Tibial artery (tissue), 4 donors: ENCODE measurements around the gene VAT1L.

ENCODE experiments used
- DNase-seq, 2 donors: peaks; one replicate each; pipeline ENCODE4 v3.0.0-alpha.2; 2019
- H3K27ac ChIP-seq, 2 donors: fragments of 200-600 bp; sonication (generic) in 1 of 2; 1 replicate in 1 of 2; 2 replicates in 1 of 2; pipeline ENCODE4 v1.5.1; 2018 to 2019; ENCODE audit warnings: mild to moderate bottlenecking in 1 of 2
- H3K27me3 ChIP-seq, 2 donors: fragments of 200-600 bp; sonication (generic) in 1 of 2; one replicate each; pipeline versions ENCODE4 v1.5.1 to v1.6.0; 2016 to 2019
- H3K36me3 ChIP-seq, 3 donors: fragments of 200-600 bp; sonication (generic) in 2 of 3; one replicate each; pipeline ENCODE4 v1.5.1; 2016 to 2019; ENCODE audit warnings: mild to moderate bottlenecking in 2 of 3
- H3K4me1 ChIP-seq, 4 donors: fragments of 200-600 bp; sonication (generic) in 2 of 4; 1 replicate in 3 of 4; 2 replicates in 1 of 4; pipeline ENCODE4 v1.5.1; 2016 to 2019
- H3K4me3 ChIP-seq, 2 donors: fragments of 200-600 bp; sonication (generic) in 1 of 2; 1 replicate in 1 of 2; 2 replicates in 1 of 2; pipeline ENCODE4 v1.5.1; 2018 to 2019; ENCODE audit warnings: mild to moderate bottlenecking in 2 of 2
- H3K9me3 ChIP-seq, 3 donors: fragments of 200-600 bp; sonication (generic) in 1 of 3; one replicate each; pipeline ENCODE4 v1.5.1; 2016 to 2019
- CTCF ChIP-seq, 2 experiments: fragments of 200-600 bp in 1 of 2; fragments of 450-650 bp in 1 of 2; IDR thresholded peaks; one replicate each; pipeline ENCODE4 v1.5.1; 2017 to 2019; ENCODE audit warnings: antibody characterized with exemption in 2 of 2, mild to moderate bottlenecking in 1 of 2, moderate library complexity in 1 of 2
- intact Hi-C: fragments of 100-400 bp; cut with DNase I; formaldehyde crosslinking; loops from one replicate; pipeline ENCODE4 v1.15.0; 2023; ENCODE audit warnings: low total_unique reads

The VAT1L gene

GRCh38 chr16:77784441-77785372 is 3.7 kb upstream of the VAT1L start:
- TF ChIP-seq CTCF (IDR thresholded peaks at IDR 0.05) = peak in 1 of 2 experiments; percentile 9
- H3K4me1 ChIP-seq = peaks cover 0 to 24% (median 14%) of the 10 kb centered on the region in 4 donors
- no peak overlapping the region for H3K4me3 ChIP-seq
- no peak for DNase-seq
- H3K36me3 ChIP-seq = no peaks in the 10 kb centered on the region
- no peak overlapping the region for H3K27ac ChIP-seq
- intact Hi-C loops = loop anchor here (10.0 kb wide), 1 partner anchor 60 kb away; the partner anchor contains the start of gene NUDT7
- H3K9me3 ChIP-seq = no peaks in the 10 kb centered on the region
- peaks cover 0 to 24% of the 10 kb centered on the region in 2 donors for H3K27me3 ChIP-seq

GRCh38 chr16:77785373-77785764 is 3.0 kb upstream of the VAT1L start:
- no peak for TF ChIP-seq CTCF (IDR thresholded peaks at IDR 0.05)
- no peak for DNase-seq
- Histone ChIP-seq H3K4me1 (peaks cover 0 to 22% (median 14%) of the 10 kb centered on the region in 4 donors), H3K9me3 (no peaks in the 10 kb centered on the region), H3K27ac (no peak overlapping the region), H3K36me3 (no peaks in the 10 kb centered on the region), H3K27me3 (peaks cover 0 to 26% of the 10 kb centered on the region in 2 donors), H3K4me3 (no peak overlapping the region)
- intact Hi-C loops = loop anchor here (10.0 kb wide), 1 partner anchor 61 kb away; the partner anchor contains the start of gene NUDT7

- no peak for TF ChIP-seq CTCF (IDR thresholded peaks at IDR 0.05)
- DNase-seq = no peak
- intact Hi-C loops = loop anchor here (10.0 kb wide), 1 partner anchor 62 kb away; the partner anchor contains the start of gene NUDT7
- Histone ChIP-seq H3K9me3 (no peaks in the 10 kb centered on the region), H3K27me3 (peaks cover 0 to 26% of the 10 kb centered on the region in 2 donors), H3K4me3 (no peak overlapping the region), H3K27ac (no peak overlapping the region), H3K36me3 (no peaks in the 10 kb centered on the region), H3K4me1 (peaks cover 0 to 21% (median 13%) of the 10 kb centered on the region in 4 donors)
Observed at GRCh38 chr16:77786186-77786847, 2.0 kb upstream of the VAT1L start.

- no peak overlapping the region for H3K27ac ChIP-seq
- H3K4me1 ChIP-seq = peaks cover 0 to 21% (median 13%) of the 10 kb centered on the region in 4 donors
- DNase-seq = no peak
- no peaks in the 10 kb centered on the region for H3K9me3 ChIP-seq
- peaks cover 0 to 26% of the 10 kb centered on the region in 2 donors for H3K27me3 ChIP-seq
- intact Hi-C loops = loop anchor here (10.0 kb wide), 1 partner anchor 63 kb away; the partner anchor contains the start of gene NUDT7
- no peak overlapping the region for H3K4me3 ChIP-seq
- H3K36me3 ChIP-seq = no peaks in the 10 kb centered on the region
- TF ChIP-seq CTCF (IDR thresholded peaks at IDR 0.05) = no peak
Observed at GRCh38 chr16:77787452-77787851, 912 bp upstream of the VAT1L start.

- H3K27me3 ChIP-seq = peaks cover 0 to 26% of the 10 kb centered on the region in 2 donors
- H3K4me3 ChIP-seq = peak overlapping the region; percentile 63 to 83
- DNase-seq = no peak
- TF ChIP-seq CTCF (IDR thresholded peaks at IDR 0.05) = no peak
- H3K9me3 ChIP-seq = no peaks in the 10 kb centered on the region
- intact Hi-C loops = loop anchor here (10.0 kb wide), 1 partner anchor 65 kb away; the partner anchor contains the start of gene NUDT7
- H3K4me1 ChIP-seq = peaks cover 0 to 21% (median 13%) of the 10 kb centered on the region in 4 donors
- H3K36me3 ChIP-seq = no peaks in the 10 kb centered on the region
- peak overlapping the region in 1 of 2 donors; percentile 12 for H3K27ac ChIP-seq
Observed at GRCh38 chr16:77789085-77790008, 983 bp downstream of the VAT1L start.
